Adrenal gland (tissue), 12 donors: ENCODE data around the gene OSER1. TPM values are rescaled to one million over a fixed set of nuclear protein-coding genes. Genes with fewer than 3 reads are reported as not detected.
A peak's percentile ranks its signal among the peaks of the same experiment; 100 is the strongest.

Experiments used
- DNase-seq, 7 donors: peaks; one replicate each; pipeline ENCODE4 v3.0.0-alpha.2; 2019 to 2020
- H3K27ac ChIP-seq, 5 donors: fragments of 200-600 bp; sonication (generic) in 4 of 5; 1 replicate in 3 of 5; 2 replicates in 2 of 5; pipeline versions ENCODE4 v1.5.1 to v1.8.0; 2016 to 2020; ENCODE audit warnings: mild to moderate bottlenecking in 1 of 5
- H3K27me3 ChIP-seq: fragments of 200-600 bp; 2 replicates; pipeline ENCODE4 v1.8.0; 2021
- H3K36me3 ChIP-seq, 2 donors: fragments of 200-600 bp; replicated peaks in 1 of 2; 1 replicate in 1 of 2; 2 replicates in 1 of 2; pipeline versions ENCODE4 v1.5.1 to v1.8.0; 2018 to 2022
- H3K4me1 ChIP-seq, 2 donors: fragments of 200-600 bp; replicated peaks in 1 of 2; 1 replicate in 1 of 2; 2 replicates in 1 of 2; pipeline versions ENCODE4 v1.5.1 to v1.8.0; 2018 to 2021
- H3K4me3 ChIP-seq, 4 donors: fragments of 200-600 bp; sonication (generic) in 3 of 4; one replicate each; pipeline ENCODE4 v1.5.1; 2016 to 2018
- H3K9me3 ChIP-seq, 3 donors: fragments of 200-600 bp; sonication (generic) in 1 of 3; replicated peaks in 1 of 3; 1 replicate in 2 of 3; 2 replicates in 1 of 3; pipeline versions ENCODE4 v1.5.1 to v1.8.0; 2016 to 2021
- POLR2A ChIP-seq, 2 donors: fragments of 450-650 bp; IDR thresholded peaks; one replicate each; pipeline ENCODE4 v1.6.1; 2017; ENCODE audit warnings: antibody characterized with exemption in 2 of 2, mild to moderate bottlenecking in 2 of 2, moderate library complexity in 1 of 2
- WGBS, 4 donors: extraction: QIAGEN DNeasy Blood & Tissue Kit in 2 of 4; methylation state at CpG; one replicate each; pipeline versions ENCODE4 v1.1.5 to v1.1.7; 2013 to 2017; 5-methylcytosine and 5-hydroxymethylcytosine counted together
- intact Hi-C, 2 donors: fragments of 100-400 bp; cut with DNase I; formaldehyde crosslinking; loops; one replicate each; pipeline versions ENCODE4 v1.14.1 to v1.15.0; 2022 to 2023
- polyA plus RNA-seq, 3 donors: library from polyadenylated mRNA; stranded (reverse); fragments of 200-250 nt in 2 of 3; fragments of 350-450 nt in 1 of 3; fragmentation: Illumina TruSeq in 1 of 3; extraction: RNeasy Lipid Tissue Mini Kit (QIAGEN cat#74804) in 1 of 3; gene quantifications; one replicate each; pipeline ENCODE4 v1.2.3, GENCODE V29; 2013 to 2014
- total RNA-seq, 9 donors: library from RNA; depleted of rRNA in 4 of 9; stranded (reverse); fragments of >200 nt in 4 of 9; fragments of 120-200 nt in 1 of 9; fragmentation: NEBNext Ultra II Directional in 1 of 9; extraction: Animal tissue kit (Norgen Biotek cat#: 25700) in 1 of 9; gene quantifications; one replicate each; pipeline versions ENCODE4 v1.1.0 to v1.2.4, GENCODE V29; 2013 to 2023
- TF ChIP-seq, protein P1 (sequence below), 6 experiments: fragments of 450-650 bp in 4 of 6; fragments of 200-600 bp in 2 of 6; sonication (generic) in 1 of 6; IDR thresholded peaks; 1 replicate in 5 of 6; 2 replicates in 1 of 6; pipeline versions ENCODE4 v1.5.1 to v1.8.0; 2016 to 2021; ENCODE audit warnings: antibody characterized with exemption in 6 of 6, mild to moderate bottlenecking in 2 of 6, moderate library complexity in 1 of 6
- donor health status: healthy with polysubstance abuse.
- donor health status: Bipolar disorder and iron deficiency.
- donor health status: DM: yes; HTN: yes; CAD: no.
- donor health status: DM: no; HTN: no; CAD: no.
- donor health status: DM: no; HTN: no; CAD: no.
- donor health status: DM: yes; HTN: yes; CAD: no.

Gene OSER1
- total and polyA plus RNA-seq, 12 donors = 19.5 to 46.7 (median 27.3) TPM

DNA sequence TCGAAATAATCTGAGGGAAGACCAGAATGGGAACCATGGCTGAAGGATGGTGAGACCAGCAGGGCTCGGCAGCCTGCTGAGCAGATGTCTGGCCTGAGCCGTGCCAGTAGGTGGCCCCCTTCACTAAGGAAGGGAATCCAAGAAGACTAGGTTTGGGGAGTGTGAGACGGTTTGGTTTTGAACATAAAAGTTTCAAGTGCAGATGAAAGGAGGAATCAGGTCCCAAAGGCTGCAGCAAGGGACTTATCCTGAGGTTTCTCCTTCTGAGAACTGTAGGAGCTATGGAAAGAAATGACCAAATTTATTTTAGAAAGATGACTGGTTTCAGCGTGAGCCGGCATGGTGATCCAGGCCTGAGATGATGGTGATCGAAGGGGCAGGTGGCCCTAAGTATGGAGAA lies 4.6 kb upstream of the OSER1 start:
- WGBS, 4 donors = 50 to 53% (median 51%) methylated on average over 7 of the region's 7 CpGs
- H3K4me3 ChIP-seq = no peak overlapping the region
- H3K27me3 ChIP-seq = no peaks in the 10 kb centered on the region
- no peak overlapping the region for H3K27ac ChIP-seq
- TF ChIP-seq, protein P1, sequence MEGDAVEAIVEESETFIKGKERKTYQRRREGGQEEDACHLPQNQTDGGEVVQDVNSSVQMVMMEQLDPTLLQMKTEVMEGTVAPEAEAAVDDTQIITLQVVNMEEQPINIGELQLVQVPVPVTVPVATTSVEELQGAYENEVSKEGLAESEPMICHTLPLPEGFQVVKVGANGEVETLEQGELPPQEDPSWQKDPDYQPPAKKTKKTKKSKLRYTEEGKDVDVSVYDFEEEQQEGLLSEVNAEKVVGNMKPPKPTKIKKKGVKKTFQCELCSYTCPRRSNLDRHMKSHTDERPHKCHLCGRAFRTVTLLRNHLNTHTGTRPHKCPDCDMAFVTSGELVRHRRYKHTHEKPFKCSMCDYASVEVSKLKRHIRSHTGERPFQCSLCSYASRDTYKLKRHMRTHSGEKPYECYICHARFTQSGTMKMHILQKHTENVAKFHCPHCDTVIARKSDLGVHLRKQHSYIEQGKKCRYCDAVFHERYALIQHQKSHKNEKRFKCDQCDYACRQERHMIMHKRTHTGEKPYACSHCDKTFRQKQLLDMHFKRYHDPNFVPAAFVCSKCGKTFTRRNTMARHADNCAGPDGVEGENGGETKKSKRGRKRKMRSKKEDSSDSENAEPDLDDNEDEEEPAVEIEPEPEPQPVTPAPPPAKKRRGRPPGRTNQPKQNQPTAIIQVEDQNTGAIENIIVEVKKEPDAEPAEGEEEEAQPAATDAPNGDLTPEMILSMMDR (IDR thresholded peaks at IDR 0.05) = peak; percentile 58 to 81 (median 75)
- TF ChIP-seq POLR2A (IDR thresholded peaks at IDR 0.05) = no peak
- peaks cover 6 to 7% of the 10 kb centered on the region in 2 donors for H3K4me1 ChIP-seq
- no peaks in the 10 kb centered on the region for H3K9me3 ChIP-seq
- no peaks in the 10 kb centered on the region for H3K36me3 ChIP-seq
- peak; percentile 68 to 84 (median 75) for DNase-seq
- intact Hi-C loops = loop anchor here (5.0 kb wide), 3 partner anchors 97 to 252 kb away; partner anchors contain the start of gene FITM2 (in 1 of the 2)

DNA sequence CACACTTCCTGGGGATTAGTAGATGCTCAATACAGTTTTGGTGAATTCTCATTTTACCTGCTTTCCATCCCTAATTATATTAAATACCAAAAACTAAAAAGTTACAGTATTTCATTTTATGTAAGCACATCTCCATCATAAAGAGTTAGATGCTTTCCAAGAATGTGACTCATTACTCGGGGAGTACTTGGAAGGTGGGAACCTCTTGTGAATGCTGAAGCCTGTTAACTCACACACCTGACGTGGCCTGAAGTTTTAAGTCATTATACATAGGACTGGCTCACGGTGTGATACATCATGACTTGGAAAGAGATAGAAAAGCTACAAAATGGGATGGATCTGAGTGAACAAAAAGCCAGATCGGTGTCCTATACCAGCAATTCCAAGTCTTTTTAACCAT lies 2.2 kb upstream of the OSER1 start:
- peaks cover 23 to 25% of the 10 kb centered on the region in 2 donors for H3K4me1 ChIP-seq
- no peaks in the 10 kb centered on the region for H3K9me3 ChIP-seq
- H3K27me3 ChIP-seq = no peaks in the 10 kb centered on the region
- no peak for TF ChIP-seq POLR2A (IDR thresholded peaks at IDR 0.05)
- TF ChIP-seq, protein P1 (IDR thresholded peaks at IDR 0.05) = no peak
- H3K36me3 ChIP-seq = no peaks in the 10 kb centered on the region
- WGBS, 4 donors = 76 to 81% (median 78%) methylated on average over 4 of the region's 4 CpGs
- H3K4me3 ChIP-seq = no peak overlapping the region
- intact Hi-C loops = no loop called here
- no peak overlapping the region for H3K27ac ChIP-seq
- no peak for DNase-seq

DNA sequence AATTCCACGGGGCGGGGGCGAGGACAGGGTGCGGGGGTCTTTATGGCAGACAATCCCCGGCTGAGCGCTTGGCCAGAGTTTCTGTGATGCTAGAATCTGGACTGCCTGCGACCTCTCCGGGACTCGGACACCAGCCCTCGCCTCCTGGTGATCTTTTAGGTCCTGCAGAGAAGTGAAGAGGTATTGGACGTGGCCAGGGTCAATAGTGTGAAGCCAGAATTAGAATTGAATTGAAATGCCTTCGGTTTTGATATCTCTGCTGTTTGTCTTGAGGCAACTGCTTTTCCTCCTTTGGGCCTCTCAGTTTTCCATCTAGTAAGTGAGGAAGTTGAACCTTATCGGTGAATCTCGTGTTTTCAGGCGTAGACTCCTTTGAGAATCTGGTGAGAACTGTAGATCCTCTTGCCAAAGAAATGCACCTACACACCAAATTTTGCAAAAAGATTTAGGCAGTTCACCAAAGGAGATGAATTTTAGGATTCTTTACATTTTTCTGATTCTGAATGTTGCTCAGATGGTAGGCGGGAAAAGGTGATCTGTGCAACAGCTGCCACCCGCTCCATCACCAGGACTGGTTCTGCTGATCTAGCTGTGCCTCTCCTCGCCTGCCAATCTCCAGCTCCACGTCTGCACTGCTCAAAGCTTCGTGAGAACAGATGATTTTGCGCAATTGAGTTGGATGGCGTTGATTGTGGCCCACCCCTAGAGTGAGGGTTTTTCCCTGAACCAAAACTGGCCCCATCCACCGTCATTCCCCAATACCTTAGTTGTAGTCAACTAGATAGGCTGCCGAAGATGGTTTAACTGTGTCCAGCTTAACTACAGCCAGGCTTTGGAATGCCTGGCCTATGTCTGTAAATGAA lies 837 bp upstream of the OSER1 start:
- Histone ChIP-seq H3K27ac (peak overlapping the region; percentile 64 to 98 (median 96)), H3K9me3 (no peaks in the 10 kb centered on the region), H3K4me3 (peak overlapping the region in 3 of 4 donors; percentile 43 to 68 (median 62)), H3K27me3 (no peaks in the 10 kb centered on the region), H3K36me3 (peaks cover 0 to 3% of the 10 kb centered on the region in 2 donors), H3K4me1 (peaks cover 28 to 36% of the 10 kb centered on the region in 2 donors)
- whole genome bisulfite sequencing, 4 donors = 13 to 27% (median 20%) methylated on average over 16 to 24 of the region's 24 CpGs
- intact Hi-C loops = no loop called here
- DNase-seq = peak in 3 of 7 donors; percentile 22 to 62 (median 23)
- TF ChIP-seq, protein P1 (IDR thresholded peaks at IDR 0.05) = no peak
- no peak for TF ChIP-seq POLR2A (IDR thresholded peaks at IDR 0.05)

DNA sequence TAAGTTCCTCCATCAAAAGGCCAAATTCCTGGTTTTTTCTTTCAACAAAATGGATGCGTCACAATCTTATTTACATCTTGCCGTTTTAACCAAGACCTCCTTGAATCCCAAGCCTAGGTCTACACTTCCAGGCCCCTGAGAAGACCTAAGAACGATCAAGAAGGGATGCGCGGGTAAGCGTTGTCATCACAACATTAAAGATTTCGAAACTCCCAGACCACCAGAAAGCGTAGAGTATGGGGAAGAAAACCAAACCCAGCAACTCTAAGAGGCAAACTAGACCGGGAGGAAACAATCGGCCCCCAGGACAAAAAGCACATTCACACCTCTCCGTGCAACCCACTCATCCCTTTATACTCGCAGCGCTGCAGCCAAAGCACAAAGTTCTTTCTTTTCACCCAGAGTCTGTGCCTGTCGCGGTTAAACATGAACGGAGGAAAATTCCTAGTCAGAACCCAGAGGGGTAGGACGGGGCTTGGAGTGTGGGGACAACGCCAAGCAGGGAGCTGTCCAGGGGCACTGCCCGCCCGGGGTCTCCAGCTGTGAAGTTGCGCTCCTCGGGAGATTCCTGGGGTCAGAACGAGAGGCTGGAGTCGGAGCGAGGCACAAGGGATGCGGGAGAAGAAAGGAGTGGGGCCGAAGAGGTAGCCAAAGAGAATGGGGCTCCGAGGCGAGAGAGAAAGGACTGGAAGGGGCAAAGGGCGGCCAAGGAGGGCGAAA lies 725 bp downstream of the OSER1 start:
- Histone ChIP-seq H3K27me3 (no peaks in the 10 kb centered on the region), H3K4me1 (peaks cover 28 to 40% of the 10 kb centered on the region in 2 donors), H3K9me3 (no peaks in the 10 kb centered on the region), H3K27ac (peak overlapping the region; percentile 84 to 99 (median 97)), H3K36me3 (peaks cover 0 to 14% of the 10 kb centered on the region in 2 donors), H3K4me3 (peak overlapping the region; percentile 68 to 98 (median 93))
- WGBS, 4 donors = 1% methylated on average over 31 of the region's 31 CpGs
- DNase-seq = peak in 5 of 7 donors; percentile 37 to 63 (median 45)
- TF ChIP-seq POLR2A (IDR thresholded peaks at IDR 0.05) = no peak
- TF ChIP-seq, protein P1 (IDR thresholded peaks at IDR 0.05) = no peak
- intact Hi-C loops = no loop called here
